GM12878 (cell line): ENCODE data around the gene GABRB1. TPM values are rescaled to one million over a fixed set of nuclear protein-coding genes. Genes with fewer than 3 reads are reported as not detected.

Source experiments
- ATAC-seq: fragments of 200-7000 bp; cut with Tn5 transposase; 3 replicates; pipeline ENCODE4 v1.9.1; 2020; ENCODE audit warnings: mild to moderate bottlenecking, moderate library complexity
- BruUV-seq: library from RNA; stranded (reverse); fragments of 400-500 nt; replicated peaks from 2 replicates; lab custom pipeline; 2021; lab: Mats Ljungman, UMichigan
- CTCF ChIA-PET: fragments of 300-600 bp; sonication (Branson Sonifier 250); formaldehyde crosslinking; extraction: SDS; loops from one replicate; lab custom pipeline; 2021; ENCODE audit warnings: inconsistent platforms; lab: Yijun Ruan, JAX
- POLR2A ChIA-PET: fragments of 350-600 bp; formaldehyde crosslinking; extraction: SDS; loops from one replicate; lab custom pipeline; 2021; ENCODE audit warnings: inconsistent platforms; lab: Charles Lee
- RAD21 ChIA-PET: fragments of 300-600 bp; sonication (Branson Sonifier 250); formaldehyde crosslinking; loops from one replicate; lab custom pipeline; 2023; ENCODE audit warnings: antibody characterized with exemption; ENCODE audit not compliant: unreplicated experiment; lab: Charles Lee
- SMC1A ChIA-PET: fragments of 300-600 bp; sonication (Branson Sonifier 250); formaldehyde crosslinking; loops from one replicate; lab custom pipeline; 2023; ENCODE audit not compliant: unreplicated experiment, uncharacterized antibody; lab: Charles Lee
- DNase-seq: peaks from one replicate; pipeline ENCODE4 v3.0.0-alpha.2; 2011; ENCODE audit warnings: low read depth, low spot score
- FAIRE-seq: peaks from 3 replicates; lab custom pipeline; 2011; peaks lifted over from hg19 to GRCh38; lab: Jason Lieb, UNC
- H2AFZ ChIP-seq: 2 replicates; pipeline ENCODE4 v1.6.0; 2011; ENCODE audit warnings: low read depth, low read length, control low read depth; ENCODE audit not compliant: control insufficient read depth
- H3K27ac ChIP-seq: 2 replicates; pipeline ENCODE4 v1.5.1; 2011; ENCODE audit warnings: control low read depth; ENCODE audit not compliant: control insufficient read depth, insufficient read depth
- H3K27me3 ChIP-seq, 2 experiments: replicated peaks in 1 of 2; 2 replicates each; pipeline versions ENCODE4 v1.6.0 to v1.6.1; 2011; ENCODE audit warnings: low read length in 1 of 2; ENCODE audit not compliant: control insufficient read depth in 2 of 2, insufficient read depth in 2 of 2
- H3K36me3 ChIP-seq, 2 experiments: 2 replicates each; pipeline ENCODE4 v1.5.1; 2011; ENCODE audit warnings: low read length in 1 of 2; ENCODE audit not compliant: control insufficient read depth in 2 of 2, insufficient read depth in 2 of 2
- H3K4me1 ChIP-seq: 2 replicates; pipeline ENCODE4 v1.6.1; 2011; ENCODE audit warnings: mild to moderate bottlenecking, low read length, moderate library complexity, mixed read lengths; ENCODE audit not compliant: control insufficient read depth, insufficient read depth
- H3K4me2 ChIP-seq: 2 replicates; pipeline ENCODE4 v1.6.0; 2011; ENCODE audit warnings: control low read depth; ENCODE audit not compliant: control insufficient read depth, insufficient read depth
- H3K4me3 ChIP-seq: fragments of 200-600 bp; sonication (generic); 2 replicates; pipeline ENCODE4 v1.5.1; 2016
- H3K79me2 ChIP-seq: 2 replicates; pipeline ENCODE4 v1.6.0; 2011; ENCODE audit warnings: low read length; ENCODE audit not compliant: control insufficient read depth, insufficient read depth
- H3K9ac ChIP-seq: 2 replicates; pipeline ENCODE4 v1.8.0; 2011; ENCODE audit warnings: low read length, control low read depth, mixed read lengths; ENCODE audit not compliant: control insufficient read depth, insufficient read depth
- H3K9me3 ChIP-seq: replicated peaks from 3 replicates; pipeline ENCODE4 v1.5.1; 2011; ENCODE audit warnings: mild to moderate bottlenecking, low read length; ENCODE audit not compliant: control insufficient read depth, insufficient read depth
- H4K20me1 ChIP-seq: 2 replicates; pipeline ENCODE4 v1.6.0; 2011; ENCODE audit not compliant: control insufficient read depth, insufficient read depth
- CHD2 ChIP-seq: IDR thresholded peaks from 2 replicates; pipeline ENCODE4 v1.6.1; 2011; ENCODE audit warnings: low read depth, low read length, improper control_type of control experiment, borderline replicate concordance
- CHD4 ChIP-seq: fragments of 200-600 bp; sonication (generic); IDR thresholded peaks from 2 replicates; pipeline ENCODE4 v1.6.1; 2016; ENCODE audit warnings: mild to moderate bottlenecking
- EZH2 ChIP-seq: IDR thresholded peaks from 2 replicates; pipeline ENCODE4 v1.6.1; 2012; ENCODE audit warnings: low read depth, mild to moderate bottlenecking, control low read depth, inconsistent platforms, low read length, borderline replicate concordance; ENCODE audit not compliant: control insufficient read depth
- GATAD2B ChIP-seq: fragments of 450-650 bp; conservative IDR thresholded peaks from 2 replicates; pipeline ENCODE4 v1.6.1; 2017; ENCODE audit warnings: low read depth, mild to moderate bottlenecking, moderate library complexity
- NR2C1 ChIP-seq: fragments of 450-650 bp; IDR thresholded peaks from 2 replicates; pipeline ENCODE4 v1.6.1; 2017; ENCODE audit warnings: antibody characterized with exemption, mild to moderate bottlenecking, moderate library complexity
- RB1 ChIP-seq: fragments of 450-650 bp; formaldehyde crosslinking; IDR thresholded peaks from 2 replicates; pipeline ENCODE4 v1.6.1; 2017; ENCODE audit warnings: mild to moderate bottlenecking, borderline replicate concordance
- SIN3A ChIP-seq: IDR thresholded peaks from 2 replicates; pipeline ENCODE4 v1.6.1; 2012; ENCODE audit warnings: low read depth, low read length, improper control_type of control experiment
- SPI1 ChIP-seq: IDR thresholded peaks from 2 replicates; pipeline ENCODE4 v1.6.1; 2011; ENCODE audit warnings: low read depth, mild to moderate bottlenecking, low read length, moderate library complexity, borderline replicate concordance; ENCODE audit not compliant: insufficient read depth
- SREBF1 ChIP-seq: IDR thresholded peaks from 2 replicates; pipeline ENCODE4 v1.6.1; 2012; ENCODE audit warnings: mild to moderate bottlenecking, low read length
- ZNF24 ChIP-seq: fragments of 450-650 bp; IDR thresholded peaks from 2 replicates; pipeline ENCODE4 v1.6.1; 2017; ENCODE audit warnings: antibody characterized with exemption, mild to moderate bottlenecking
- WGBS: methylation state at CpG from one replicate; pipeline ENCODE4 v1.1.6; 2016; ENCODE audit warnings: low lambda C conversion rate; ENCODE audit not compliant: insufficient replicate concordance, insufficient coverage; ENCODE audit errors: missing lambda C conversion rate; 5-methylcytosine and 5-hydroxymethylcytosine counted together
- in situ Hi-C: fragments of 300-500 bp; cut with MboI; formaldehyde crosslinking; loops from 9 replicates; pipeline ENCODE4 v1.14.3; 2018; ENCODE audit warnings: mixed read lengths
- intact Hi-C: fragments of 100-400 bp; cut with micrococcal nuclease; formaldehyde crosslinking; loops from one replicate; pipeline ENCODE4 v1.14.2; 2022; ENCODE audit not compliant: unreplicated experiment
- polyA plus RNA-seq, 11 experiments: library from polyadenylated mRNA; depleted of rRNA in 4 of 11; unstranded in 6 of 11; stranded (reverse) in 5 of 11; fragments of >200 nt; fragmentation: Nextera tagmentation in 4 of 11; fragmentation: Illumina TruSeq in 1 of 11; extraction: Ambion mirVana in 4 of 11; extraction: Trizol in 1 of 11; gene quantifications; 1 replicate in 1 of 11; 2 replicates in 10 of 11; pipeline versions ENCODE4 v1.2.1 to v1.2.3, GENCODE V29; 2011 to 2016; ENCODE audit warnings: inconsistent platforms in 2 of 11, missing spikeins in 2 of 11, low read depth in 1 of 11
- total RNA-seq, 4 experiments: library from RNA; depleted of rRNA in 3 of 4; stranded (reverse); fragments of >200 nt in 3 of 4; fragmentation: Illumina TruSeq in 1 of 4; extraction: Trizol in 1 of 4; gene quantifications; 2 replicates each; pipeline versions ENCODE4 v1.2.1 to v1.2.3, GENCODE V29; 2013 to 2021
- TF ChIP-seq, protein P1 (sequence below): IDR thresholded peaks from 2 replicates; pipeline ENCODE4 v1.6.1; 2012; ENCODE audit warnings: improper control_type of control experiment, low read depth, low read length; ENCODE audit not compliant: insufficient replicate concordance

GABRB1 gene
- total and polyA plus RNA-seq, 10 of the 15 experiments (the other 5 are each of a cell fraction or from before 2014, with no cell fraction given) = 0.13 to 0.92 TPM; not detected in 8

DNA sequence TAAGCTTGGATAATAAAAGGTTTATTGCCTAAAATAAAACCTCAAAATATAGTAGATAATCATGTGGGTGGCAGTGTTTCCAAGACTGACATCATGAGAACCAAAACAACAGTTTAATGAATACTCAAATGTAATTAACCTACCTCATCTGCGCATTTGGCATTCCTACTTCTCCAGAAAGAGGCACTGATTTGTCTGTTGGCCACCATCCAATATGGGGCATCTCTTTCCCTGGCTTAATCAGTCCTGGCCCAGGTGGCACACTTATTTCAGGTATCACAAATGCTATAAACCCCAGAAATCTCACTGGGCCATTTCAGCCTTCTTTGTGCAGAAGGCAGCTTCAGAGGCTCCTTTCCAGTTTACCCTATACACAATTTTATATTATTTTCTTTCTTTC is 239.9 kb downstream of the GABRB1 start:
- Histone ChIP-seq H2AFZ (no peak overlapping the region), H3K4me1 (no peaks in the 10 kb centered on the region), H4K20me1 (no peaks in the 10 kb centered on the region), H3K79me2 (no peaks in the 10 kb centered on the region), H3K36me3 (no peaks in the 10 kb centered on the region), H3K27me3 (no peaks in the 10 kb centered on the region), H3K27ac (no peak overlapping the region)
- BruUV-seq = no TSS peak
- intact Hi-C loops = no loop called here
- TF ChIP-seq CHD4 (no peak), ZNF24 (no peak), CHD2 (no peak), SIN3A (no peak), SREBF1 (no peak), GATAD2B (no peak), RB1 (no peak), EZH2 (no peak), SPI1 (no peak), NR2C1 (no peak)
- TF ChIP-seq, protein P1, sequence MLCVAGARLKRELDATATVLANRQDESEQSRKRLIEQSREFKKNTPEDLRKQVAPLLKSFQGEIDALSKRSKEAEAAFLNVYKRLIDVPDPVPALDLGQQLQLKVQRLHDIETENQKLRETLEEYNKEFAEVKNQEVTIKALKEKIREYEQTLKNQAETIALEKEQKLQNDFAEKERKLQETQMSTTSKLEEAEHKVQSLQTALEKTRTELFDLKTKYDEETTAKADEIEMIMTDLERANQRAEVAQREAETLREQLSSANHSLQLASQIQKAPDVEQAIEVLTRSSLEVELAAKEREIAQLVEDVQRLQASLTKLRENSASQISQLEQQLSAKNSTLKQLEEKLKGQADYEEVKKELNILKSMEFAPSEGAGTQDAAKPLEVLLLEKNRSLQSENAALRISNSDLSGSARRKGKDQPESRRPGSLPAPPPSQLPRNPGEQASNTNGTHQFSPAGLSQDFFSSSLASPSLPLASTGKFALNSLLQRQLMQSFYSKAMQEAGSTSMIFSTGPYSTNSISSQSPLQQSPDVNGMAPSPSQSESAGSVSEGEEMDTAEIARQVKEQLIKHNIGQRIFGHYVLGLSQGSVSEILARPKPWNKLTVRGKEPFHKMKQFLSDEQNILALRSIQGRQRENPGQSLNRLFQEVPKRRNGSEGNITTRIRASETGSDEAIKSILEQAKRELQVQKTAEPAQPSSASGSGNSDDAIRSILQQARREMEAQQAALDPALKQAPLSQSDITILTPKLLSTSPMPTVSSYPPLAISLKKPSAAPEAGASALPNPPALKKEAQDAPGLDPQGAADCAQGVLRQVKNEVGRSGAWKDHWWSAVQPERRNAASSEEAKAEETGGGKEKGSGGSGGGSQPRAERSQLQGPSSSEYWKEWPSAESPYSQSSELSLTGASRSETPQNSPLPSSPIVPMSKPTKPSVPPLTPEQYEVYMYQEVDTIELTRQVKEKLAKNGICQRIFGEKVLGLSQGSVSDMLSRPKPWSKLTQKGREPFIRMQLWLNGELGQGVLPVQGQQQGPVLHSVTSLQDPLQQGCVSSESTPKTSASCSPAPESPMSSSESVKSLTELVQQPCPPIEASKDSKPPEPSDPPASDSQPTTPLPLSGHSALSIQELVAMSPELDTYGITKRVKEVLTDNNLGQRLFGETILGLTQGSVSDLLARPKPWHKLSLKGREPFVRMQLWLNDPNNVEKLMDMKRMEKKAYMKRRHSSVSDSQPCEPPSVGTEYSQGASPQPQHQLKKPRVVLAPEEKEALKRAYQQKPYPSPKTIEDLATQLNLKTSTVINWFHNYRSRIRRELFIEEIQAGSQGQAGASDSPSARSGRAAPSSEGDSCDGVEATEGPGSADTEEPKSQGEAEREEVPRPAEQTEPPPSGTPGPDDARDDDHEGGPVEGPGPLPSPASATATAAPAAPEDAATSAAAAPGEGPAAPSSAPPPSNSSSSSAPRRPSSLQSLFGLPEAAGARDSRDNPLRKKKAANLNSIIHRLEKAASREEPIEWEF = no peak
- TF ChIP-seq, all 136 proteins: peak for 0
- FAIRE-seq = no peak
- in situ Hi-C loops = no loop called here
- ChIA-PET RAD21 (interaction anchor here (0.7 kb wide), 1 partner anchor 302 kb away, joined by 3 read pairs; no protein-coding TSS in a partner anchor), POLR2A (no interaction called here), SMC1A (no interaction called here), CTCF (no interaction called here)
- Histone ChIP-seq H3K4me2 (no peak overlapping the region), H3K4me3 (no peak overlapping the region), H3K9me3 (no peaks in the 10 kb centered on the region), H3K9ac (no peak overlapping the region)
- 38% methylated on average over 1 of the region's 1 CpG for WGBS
- ATAC-seq = no peak
- DNase-seq = no peak
